CD8-positive, alpha-beta memory T cell (primary cell): Measurements from ENCODE around the gene KRTAP2-1. TPM values are rescaled to one million over a fixed set of nuclear protein-coding genes. Genes with fewer than 3 reads are reported as not detected.
A peak's percentile ranks its signal among the peaks of the same experiment; 100 is the strongest.
"Not testable (repeated sequence)": the region's sequence is repeated elsewhere in the genome, so short reads cannot be mapped to it uniquely, and the experiment has no call there.

Experiments used
- CTCF ChIA-PET: fragments of 350-600 bp; sonication (Branson Sonifier 250); formaldehyde crosslinking; loops from one replicate; lab custom pipeline; 2021; ENCODE audit warnings: antibody characterized with exemption; lab: Charles Lee
- POLR2A ChIA-PET: fragments of 350-600 bp; sonication (Branson Sonifier 250); formaldehyde crosslinking; loops from one replicate; lab custom pipeline; 2021; ENCODE audit warnings: antibody characterized with exemption; lab: Charles Lee
- DNase-seq, 5 donors: peaks; one replicate each; pipeline versions ENCODE4 v3.0.0 to v3.0.0-alpha.2; 2020 to 2022; ENCODE audit warnings: mixed read lengths in 1 of 5
- H3K27ac ChIP-seq: one replicate; pipeline ENCODE4 v1.7.0; 2013; ENCODE audit warnings: low read depth, mild to moderate bottlenecking, low read length, moderate library complexity
- H3K27me3 ChIP-seq: 2 replicates; pipeline ENCODE4 v1.7.0; 2013; ENCODE audit warnings: low read length, mild to moderate bottlenecking; ENCODE audit not compliant: insufficient read depth, poor library complexity, severe bottlenecking
- H3K36me3 ChIP-seq: 2 replicates; pipeline ENCODE4 v1.7.0; 2013; ENCODE audit warnings: mild to moderate bottlenecking, low read length, moderate library complexity; ENCODE audit not compliant: insufficient read depth
- H3K4me1 ChIP-seq: 2 replicates; pipeline ENCODE4 v1.7.0; 2013; ENCODE audit warnings: mild to moderate bottlenecking, low read length, moderate library complexity; ENCODE audit not compliant: insufficient read depth
- H3K4me3 ChIP-seq: 2 replicates; pipeline ENCODE4 v1.7.0; 2013; ENCODE audit warnings: mild to moderate bottlenecking, low read length
- H3K9me3 ChIP-seq: 2 replicates; pipeline ENCODE4 v1.7.0; 2013; ENCODE audit warnings: mild to moderate bottlenecking, low read length
- H3K27ac Mint-ChIP-seq, 8 donors: one replicate each; pipeline ENCODE4 v1.8.0; 2020 to 2021; ENCODE audit warnings: mixed read lengths in 8 of 8, mild to moderate bottlenecking in 6 of 8, inconsistent platforms in 3 of 8, moderate library complexity in 3 of 8
- H3K27me3 Mint-ChIP-seq, 2 donors: one replicate each; pipeline ENCODE4 v1.8.0; 2020 to 2021; ENCODE audit warnings: mixed read lengths in 2 of 2, mild to moderate bottlenecking in 1 of 2, moderate library complexity in 1 of 2
- H3K36me3 Mint-ChIP-seq, 3 donors: one replicate each; pipeline ENCODE4 v1.8.0; 2020 to 2021; ENCODE audit warnings: mixed read lengths in 3 of 3, inconsistent platforms in 1 of 3, mild to moderate bottlenecking in 1 of 3
- H3K4me1 Mint-ChIP-seq, 3 donors: one replicate each; pipeline ENCODE4 v1.8.0; 2020 to 2021; ENCODE audit warnings: mixed read lengths in 3 of 3, inconsistent platforms in 1 of 3, mild to moderate bottlenecking in 1 of 3
- H3K4me3 Mint-ChIP-seq, 7 donors: one replicate each; pipeline ENCODE4 v1.8.0; 2020 to 2021; ENCODE audit warnings: mixed read lengths in 7 of 7, mild to moderate bottlenecking in 6 of 7, moderate library complexity in 4 of 7, inconsistent platforms in 2 of 7
- H3K9me3 Mint-ChIP-seq, 5 donors: one replicate each; pipeline ENCODE4 v1.8.0; 2020 to 2022; ENCODE audit warnings: mixed read lengths in 5 of 5, mild to moderate bottlenecking in 3 of 5, moderate library complexity in 2 of 5, inconsistent platforms in 1 of 5
- polyA plus RNA-seq: library from polyadenylated mRNA; unstranded; fragments of 300-500 nt; fragmentation: Illumina TruSeq; gene quantifications from one replicate; pipeline ENCODE4 v1.2.3, GENCODE V29; 2021
- total RNA-seq, 2 experiments: library from RNA; stranded (reverse); gene quantifications; one replicate each; pipeline ENCODE4 v1.2.3, GENCODE V29; 2021

KRTAP2-1 gene
- total and polyA plus RNA-seq, 3 experiments from 2014 or later: not detected

- H3K27ac ChIP-seq: no peak overlapping the region
- H3K9me3 ChIP-seq: no peaks in the 10 kb centered on the region
- peaks cover 6% of the 10 kb centered on the region for H3K27me3 ChIP-seq
- CTCF ChIA-PET: no interaction called here
- Mint-ChIP-seq H3K4me3 (no peak overlapping the region), H3K9me3 (peaks cover 0 to 3% (median 0%) of the 10 kb centered on the region in 5 donors), H3K4me1 (peaks cover 0 to 3% (median 3%) of the 10 kb centered on the region in 3 donors), H3K27me3 (peaks cover 10 to 51% of the 10 kb centered on the region in 2 donors), H3K27ac (no peak overlapping the region), H3K36me3 (no peaks in the 10 kb centered on the region)
- H3K36me3 ChIP-seq: no peaks in the 10 kb centered on the region
- no peak for DNase-seq
- no peaks in the 10 kb centered on the region for H3K4me1 ChIP-seq
- POLR2A ChIA-PET: no interaction called here
- no peak overlapping the region for H3K4me3 ChIP-seq
Measured at GRCh38 chr17:41049110-41049509, 2.0 kb upstream of the KRTAP2-1 start.

- no peaks in the 10 kb centered on the region for H3K36me3 ChIP-seq
- DNase-seq: no peak
- peaks cover 0 to 6% (median 3%) of the 10 kb centered on the region in 5 donors for H3K9me3 Mint-ChIP-seq
- H3K27ac ChIP-seq: no peak overlapping the region
- peaks cover 10 to 48% of the 10 kb centered on the region in 2 donors for H3K27me3 Mint-ChIP-seq
- no peaks in the 10 kb centered on the region for H3K36me3 Mint-ChIP-seq
- no peaks in the 10 kb centered on the region for H3K4me1 ChIP-seq
- H3K4me1 Mint-ChIP-seq: peaks cover 0 to 4% (median 4%) of the 10 kb centered on the region in 3 donors
- no peak overlapping the region for H3K27ac Mint-ChIP-seq
- H3K4me3 Mint-ChIP-seq: no peak overlapping the region
- no peak overlapping the region for H3K4me3 ChIP-seq
- peaks cover 6% of the 10 kb centered on the region for H3K27me3 ChIP-seq
- POLR2A ChIA-PET: interaction anchor here (0.6 kb wide), 1 partner anchor 42 kb away, joined by 5 read pairs; no protein-coding TSS in a partner anchor
- H3K9me3 ChIP-seq: no peaks in the 10 kb centered on the region
- CTCF ChIA-PET: no interaction called here
Measured at GRCh38 chr17:41048441-41048840, 1.3 kb upstream of the KRTAP2-1 start.

GRCh38 chr17:41042953-41043352 is 4.2 kb downstream of the KRTAP2-1 start:
- peaks cover 0 to 12% (median 4%) of the 10 kb centered on the region in 5 donors for H3K9me3 Mint-ChIP-seq
- CTCF ChIA-PET: no interaction called here
- POLR2A ChIA-PET: no interaction called here

GRCh38 chr17:41040783-41041571 is 6.1 kb downstream of the KRTAP2-1 start, which contains the start of gene KRTAP1-1:
Gene KRTAP1-1 (minus strand): TSS chr17:41041450. CDS start chr17:41041397, 53 bp downstream.
- H3K4me1 ChIP-seq, POLR2A ChIA-PET, H3K36me3 ChIP-seq, H3K4me3 ChIP-seq, H3K4me3 Mint-ChIP-seq, H3K36me3 Mint-ChIP-seq, CTCF ChIA-PET, H3K4me1 Mint-ChIP-seq, DNase-seq, H3K27ac Mint-ChIP-seq, H3K27me3 ChIP-seq, H3K9me3 ChIP-seq, H3K27ac ChIP-seq: not testable (repeated sequence)
- Mint-ChIP-seq H3K27me3 (peaks cover under 1 to 20% of the 10 kb centered on the region in 2 donors), H3K9me3 (peaks cover 0 to 12% (median 4%) of the 10 kb centered on the region in 5 donors)

More at GRCh38 chr17:41042953-41043352, 4.2 kb downstream of the KRTAP2-1 start:
- no peak overlapping the region for H3K4me3 ChIP-seq
- no peaks in the 10 kb centered on the region for H3K36me3 Mint-ChIP-seq
- H3K36me3 ChIP-seq: no peaks in the 10 kb centered on the region
- H3K4me3 Mint-ChIP-seq: no peak overlapping the region
- peaks cover 10 to 26% of the 10 kb centered on the region in 2 donors for H3K27me3 Mint-ChIP-seq
- no peaks in the 10 kb centered on the region for H3K4me1 ChIP-seq
- DNase-seq: no peak
- H3K27ac Mint-ChIP-seq: no peak overlapping the region
- H3K27me3 ChIP-seq: no peaks in the 10 kb centered on the region
- no peak overlapping the region for H3K27ac ChIP-seq
- H3K9me3 ChIP-seq: no peaks in the 10 kb centered on the region
- peaks cover 0 to 4% (median 4%) of the 10 kb centered on the region in 3 donors for H3K4me1 Mint-ChIP-seq

- CTCF ChIA-PET: no interaction called here
- POLR2A ChIA-PET: no interaction called here
- H3K9me3 Mint-ChIP-seq: peaks cover 0 to 5% (median 0%) of the 10 kb centered on the region in 5 donors
Measured at GRCh38 chr17:41037853-41038350, 9.2 kb downstream of the KRTAP2-1 start.

GRCh38 chr17:41034346-41034935 is 12.7 kb downstream of the KRTAP2-1 start, which contains the start of gene KRTAP1-3:
Gene KRTAP1-3 (minus strand): TSS chr17:41034874. CDS start chr17:41034821, 53 bp downstream.
- H3K4me1 ChIP-seq, POLR2A ChIA-PET, H3K4me3 ChIP-seq, H3K27ac ChIP-seq, H3K27me3 ChIP-seq, CTCF ChIA-PET, H3K9me3 Mint-ChIP-seq, H3K4me1 Mint-ChIP-seq, H3K9me3 ChIP-seq, H3K36me3 Mint-ChIP-seq, H3K36me3 ChIP-seq, H3K4me3 Mint-ChIP-seq, DNase-seq: not testable (repeated sequence)
- Mint-ChIP-seq H3K27me3 (peaks cover 7 to 43% of the 10 kb centered on the region in 2 donors), H3K27ac (peak within 1 kb of the TSS in 3 of 8 donors; percentile 17 to 59 (median 22))

More at GRCh38 chr17:41037853-41038350, 9.2 kb downstream of the KRTAP2-1 start:
- Mint-ChIP-seq H3K4me3 (no peak overlapping the region), H3K27ac (no peak overlapping the region), H3K36me3 (no peaks in the 10 kb centered on the region), H3K4me1 (no peaks in the 10 kb centered on the region), H3K27me3 (peaks cover 1 to 25% of the 10 kb centered on the region in 2 donors)
- Histone ChIP-seq H3K9me3 (no peaks in the 10 kb centered on the region), H3K27me3 (no peaks in the 10 kb centered on the region), H3K27ac (no peak overlapping the region), H3K4me3 (no peak overlapping the region), H3K36me3 (no peaks in the 10 kb centered on the region), H3K4me1 (no peaks in the 10 kb centered on the region)
- no peak for DNase-seq

- ChIA-PET POLR2A (interaction anchor here (0.6 kb wide), 1 partner anchor 512 kb away, joined by 4 read pairs; no protein-coding TSS in a partner anchor), CTCF (no interaction called here)
- H3K4me1 Mint-ChIP-seq: no peaks in the 10 kb centered on the region
- H3K27ac Mint-ChIP-seq: no peak within 1 kb of the TSS
- no peaks in the 10 kb centered on the region for H3K36me3 ChIP-seq
- no peaks in the 10 kb centered on the region for H3K9me3 ChIP-seq
- H3K4me3 ChIP-seq: no peak within 1 kb of the TSS
- no peaks in the 10 kb centered on the region for H3K4me1 ChIP-seq
- H3K9me3 Mint-ChIP-seq: no peaks in the 10 kb centered on the region
- peaks cover 11 to 65% of the 10 kb centered on the region in 2 donors for H3K27me3 Mint-ChIP-seq
- no peak within 1 kb of the TSS for H3K4me3 Mint-ChIP-seq
- no peaks in the 10 kb centered on the region for H3K36me3 Mint-ChIP-seq
- no peak for DNase-seq
- H3K27ac ChIP-seq: no peak within 1 kb of the TSS
- no peaks in the 10 kb centered on the region for H3K27me3 ChIP-seq
Measured at GRCh38 chr17:41029633-41030245, 17.4 kb downstream of the KRTAP2-1 start, which contains the start of gene KRTAP1-4. Gene KRTAP1-4 (minus strand): TSS chr17:41030195. CDS start chr17:41030078, 117 bp downstream.
